G401 (cell line): Measurements from ENCODE around the gene TAGAP. TPM values are rescaled to one million over a fixed set of nuclear protein-coding genes. Genes with fewer than 3 reads are reported as not detected.
A peak's percentile ranks its signal among the peaks of the same experiment; 100 is the strongest.
"Not testable (repeated sequence)": the region's sequence is repeated elsewhere in the genome, so short reads cannot be mapped to it uniquely, and the experiment has no call there.

Experiments used
- DNase-seq: peaks from one replicate; pipeline ENCODE4 v3.0.0-alpha.2; 2015; ENCODE audit warnings: low spot score
- in situ Hi-C: cut with HindIII; loops from 2 replicates; pipeline ENCODE4 v1.10.0; 2016; ENCODE audit warnings: low sequenced_read_pairs, mixed read lengths
- total RNA-seq: library from RNA; depleted of rRNA; stranded (reverse); fragments of >200 nt; shearing (Covaris generic); gene quantifications from 2 replicates; pipeline ENCODE4 v1.2.3, GENCODE V29; 2014

Gene TAGAP
- total RNA-seq, 1 experiment from 2014 or later: 0.58 TPM

DNA sequence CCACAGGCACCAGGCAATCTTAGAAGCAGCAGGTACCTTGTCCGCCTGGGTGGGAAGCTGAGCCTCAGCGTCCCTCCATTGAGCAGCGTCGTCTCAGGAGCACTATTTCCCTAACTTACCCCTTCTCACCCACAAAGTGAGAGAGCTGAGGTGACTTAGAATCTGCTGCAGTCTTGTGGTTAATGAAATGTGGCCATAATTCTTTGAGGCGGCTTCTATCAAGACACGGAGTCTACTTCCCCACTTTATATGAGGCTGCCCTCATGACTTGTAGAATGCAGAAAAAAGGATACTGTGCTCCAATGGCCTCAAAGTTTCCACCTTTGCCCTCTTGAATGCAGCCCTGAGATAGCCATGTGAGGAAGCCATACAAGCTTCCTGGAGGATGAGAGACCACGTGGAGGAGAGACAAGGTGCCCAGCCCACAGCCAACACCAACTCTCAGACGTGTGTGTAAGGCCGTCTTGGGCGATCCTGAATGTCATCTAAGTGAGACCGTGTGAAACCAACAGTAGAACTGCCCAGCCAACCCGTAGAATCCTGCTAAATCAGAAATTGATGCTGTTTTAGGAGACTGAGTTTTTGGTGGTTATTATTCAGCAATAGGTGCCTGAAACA, 9.1 kb upstream of the TAGAP start:
- DNase-seq: no peak
- in situ Hi-C loops: no loop called here

DNA sequence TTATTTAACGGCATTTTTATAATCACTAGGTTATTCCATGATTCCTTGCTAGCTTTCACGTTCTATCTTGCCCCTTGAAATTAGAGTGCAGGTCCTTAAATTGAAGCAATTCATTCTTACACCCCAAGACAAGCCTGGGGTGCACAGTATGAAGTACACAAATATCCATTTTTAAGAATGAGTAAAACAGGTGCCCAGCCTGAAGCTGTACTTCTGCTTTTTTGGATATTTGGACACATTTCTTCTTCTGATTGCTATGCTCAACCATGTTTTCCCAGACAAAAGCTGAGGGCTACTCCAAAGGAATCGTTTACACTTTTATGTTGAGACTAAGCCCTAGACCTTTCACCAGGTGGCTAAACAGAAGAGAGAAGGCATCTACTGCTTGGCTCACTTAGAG, 7.9 kb upstream of the TAGAP start:
- DNase-seq: no peak
- in situ Hi-C loops: no loop called here

DNA sequence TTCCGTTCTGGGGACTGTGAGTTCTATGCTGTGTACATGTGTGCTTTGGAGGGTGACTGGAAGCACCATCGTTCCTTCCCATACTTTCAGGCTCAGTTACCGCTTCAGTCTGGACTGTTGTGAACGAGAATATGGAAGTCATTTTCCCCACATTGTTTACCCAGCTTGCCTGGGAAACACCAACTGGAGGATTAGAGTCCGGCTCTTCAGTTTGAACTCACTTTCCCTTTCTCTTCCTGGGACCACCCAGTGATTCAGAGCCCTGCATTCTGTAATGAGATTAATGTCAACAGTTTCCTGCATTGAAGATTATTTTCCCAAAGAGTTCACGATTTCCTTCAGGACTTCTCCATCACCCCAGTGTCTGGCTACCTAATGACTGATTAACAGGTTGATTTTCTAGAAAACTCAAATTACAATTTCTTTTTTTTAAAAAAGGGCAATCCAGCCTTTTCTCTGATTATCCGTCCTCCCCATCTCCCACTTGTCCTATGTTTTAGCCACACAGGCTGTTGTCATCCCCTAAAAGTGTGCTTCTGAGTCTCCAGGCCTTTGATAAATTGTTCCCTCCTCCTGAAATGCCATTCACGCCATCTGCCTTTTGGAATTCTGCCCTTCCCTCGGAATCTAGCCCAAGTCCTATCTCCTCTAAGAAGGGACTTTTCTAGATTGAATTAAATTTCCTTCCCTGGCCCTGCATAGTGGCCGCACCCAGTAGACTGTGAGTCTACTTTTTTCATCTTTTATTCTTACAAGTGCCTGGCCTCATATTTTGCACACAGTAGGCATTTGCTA, 3.3 kb upstream of the TAGAP start:
- peak; percentile 62 for DNase-seq
- in situ Hi-C loops: no loop called here

DNA sequence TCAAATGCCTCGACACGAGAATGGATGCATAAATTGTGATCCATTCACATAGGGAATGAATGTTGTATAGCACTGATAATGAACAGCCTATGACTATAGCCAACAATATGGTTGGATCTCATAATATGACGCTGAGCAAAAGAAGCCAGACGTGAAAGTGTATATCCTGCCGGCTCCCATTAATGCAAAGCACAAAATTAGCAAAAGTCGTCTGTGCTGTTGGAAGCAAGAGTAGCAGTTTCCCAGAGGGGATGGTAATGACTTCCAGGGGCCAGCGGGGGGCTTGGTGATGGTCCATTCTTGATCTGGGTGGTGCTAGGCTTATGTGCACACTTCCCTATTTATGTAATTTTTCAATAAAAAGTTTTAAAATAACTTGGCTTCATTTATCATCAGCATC, 1.0 kb upstream of the TAGAP start:
- in situ Hi-C loops: no loop called here
- no peak for DNase-seq

DNA sequence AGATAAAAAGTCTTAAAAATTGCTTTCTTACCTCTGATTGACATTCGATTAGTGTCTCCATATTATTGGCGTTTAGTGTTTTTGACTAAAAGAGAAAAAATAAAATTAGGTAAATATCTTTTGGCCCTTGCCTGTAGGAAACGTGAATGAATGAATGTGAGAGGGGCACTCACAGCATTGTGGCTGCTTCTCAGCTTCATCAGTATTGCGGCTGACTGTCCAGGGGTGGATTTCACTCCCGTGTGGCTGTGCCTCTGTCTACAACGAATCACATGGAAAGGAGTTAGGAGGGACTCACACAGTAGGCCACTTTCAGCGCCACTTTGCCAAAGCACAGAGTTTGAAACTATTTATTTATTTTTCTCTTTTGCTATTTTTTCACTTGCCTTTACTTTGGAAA, 844 bp downstream of the TAGAP start:
- in situ Hi-C loops: no loop called here
- no peak for DNase-seq

DNA sequence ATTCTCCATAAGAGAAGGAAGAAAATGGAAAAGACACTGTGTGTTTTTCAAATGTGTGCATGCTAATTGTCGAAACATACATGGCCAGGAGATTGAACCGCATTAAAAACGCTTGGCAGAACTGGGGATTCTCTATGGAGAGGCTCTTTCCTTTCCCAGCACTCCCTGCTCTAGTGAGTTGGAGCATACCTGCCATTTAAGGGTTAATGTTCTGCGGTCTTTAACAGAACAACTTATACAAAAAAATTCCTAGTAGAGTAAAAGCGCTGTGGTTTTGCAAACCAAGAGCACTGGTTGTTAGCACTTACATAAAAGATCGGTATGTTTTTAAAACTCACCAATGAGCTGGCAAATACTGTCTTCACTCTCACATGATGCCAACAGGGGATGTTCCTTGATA, 1.5 kb downstream of the TAGAP start:
- in situ Hi-C loops: no loop called here
- DNase-seq: no peak

- in situ Hi-C loops: no loop called here
These were observed 2.0 kb downstream of the TAGAP start for GRCh38 chr6:159042826-159043181.

DNA sequence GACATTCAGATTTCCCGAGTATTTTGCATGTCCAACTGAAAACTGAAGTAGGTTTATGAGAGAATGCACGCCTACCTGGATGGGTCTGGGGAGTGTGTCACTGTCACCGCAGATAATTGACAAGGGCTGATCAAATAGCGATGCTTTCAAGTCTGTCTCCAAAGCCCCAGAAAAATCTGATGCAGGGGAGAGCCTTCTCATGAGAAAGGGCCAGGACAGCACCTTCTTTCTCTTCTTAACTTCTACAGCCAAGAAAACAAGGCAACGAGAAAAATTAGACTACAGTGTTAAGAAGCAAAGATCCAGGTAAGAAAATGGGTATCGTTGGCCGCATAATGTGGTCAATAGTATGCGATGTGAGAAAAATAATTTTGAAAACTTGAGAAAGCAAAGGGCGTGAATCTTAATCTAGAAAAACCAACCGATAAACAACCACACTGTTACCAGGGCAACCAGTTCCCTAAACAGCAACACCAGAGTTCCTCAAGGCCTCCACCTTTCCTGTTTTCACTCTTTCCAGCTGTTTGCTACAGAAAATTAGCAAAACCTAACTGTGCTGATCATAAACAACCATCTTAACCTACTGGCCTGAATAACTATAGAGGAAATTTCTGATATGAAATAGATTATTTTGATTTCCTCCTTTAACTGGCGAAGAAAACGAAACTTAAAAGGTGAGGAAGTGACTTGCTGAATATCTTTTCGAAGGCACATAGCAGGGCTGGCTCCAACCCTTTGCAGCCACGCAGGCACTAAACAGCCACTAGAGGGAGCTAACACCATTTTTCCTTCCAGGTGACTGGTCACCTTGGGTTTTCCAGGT, 2.6 kb downstream of the TAGAP start:
- in situ Hi-C loops: no loop called here
- peak; percentile 89 for DNase-seq

More at GRCh38 chr6:159042826-159043181, 2.0 kb downstream of the TAGAP start:
- DNase-seq: no peak

DNA sequence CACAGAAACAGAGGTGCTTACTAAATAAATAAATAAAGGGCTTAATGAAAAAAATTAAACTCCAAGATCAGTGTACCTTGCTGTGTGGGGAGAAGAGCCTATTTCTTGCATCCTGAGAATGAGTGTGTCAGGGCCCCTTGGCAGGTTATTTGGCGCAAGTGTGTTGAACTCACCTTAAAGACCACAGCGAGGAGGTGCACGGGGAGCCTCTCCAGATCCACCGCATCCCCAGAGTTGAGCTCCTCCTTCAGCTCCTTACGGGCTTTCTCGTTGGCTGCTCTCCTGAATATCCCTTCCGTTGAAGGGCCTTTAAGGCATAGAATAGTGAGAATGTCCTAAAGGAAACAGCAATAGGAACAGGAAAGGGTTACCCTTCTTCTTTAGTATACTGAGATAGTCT, 3.6 kb downstream of the TAGAP start:
- no peak for DNase-seq

GRCh38 chr6:159039885-159040258, 4.9 kb downstream of the TAGAP start:
- DNase-seq: no peak
- in situ Hi-C loops: no loop called here

More for the DNA sequence above, 3.6 kb downstream of the TAGAP start:
- in situ Hi-C loops: no loop called here

DNA sequence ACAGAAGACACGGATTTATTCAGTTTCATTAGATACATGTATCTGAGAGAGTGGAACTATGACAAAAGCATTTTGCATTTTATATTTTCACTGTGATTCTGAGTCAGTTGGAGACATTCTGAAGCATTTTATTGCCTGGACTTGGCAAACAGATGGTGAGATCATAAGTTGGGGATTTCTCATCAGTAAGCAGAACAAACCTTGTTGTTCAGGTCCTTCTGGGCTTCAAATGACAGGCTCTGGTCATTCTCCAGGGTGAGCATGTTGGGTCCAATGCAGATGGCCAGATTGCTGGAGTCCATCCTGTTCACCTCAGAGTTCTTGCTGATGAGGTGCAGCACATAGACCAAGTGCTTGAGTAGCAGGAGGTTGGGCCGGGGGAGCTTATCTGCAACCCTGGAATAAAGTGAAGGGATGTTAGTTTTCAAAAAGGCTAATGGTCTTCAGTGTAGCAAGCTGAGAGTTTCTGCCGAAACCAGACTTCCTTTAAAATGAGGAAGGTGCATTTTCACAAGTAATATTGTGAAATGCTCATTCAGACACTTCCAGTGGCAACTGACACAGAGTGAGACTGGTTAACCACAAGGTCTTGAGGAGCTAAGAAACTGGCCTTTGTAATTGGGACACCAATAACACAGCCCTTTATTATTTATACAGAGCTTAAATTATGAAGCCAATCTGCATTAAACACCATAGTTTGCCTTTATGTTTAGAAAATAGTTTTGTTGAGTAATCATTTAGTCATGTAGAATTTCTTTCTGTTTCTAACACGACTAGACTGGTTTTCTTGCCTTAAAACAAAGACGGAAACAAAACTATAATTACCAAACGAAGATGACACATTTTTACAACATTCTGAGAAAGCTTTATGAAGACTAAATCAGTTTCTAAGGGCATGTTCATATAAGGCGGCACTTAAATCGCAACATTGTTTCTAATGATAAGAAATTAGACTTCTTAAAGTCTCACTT, 5.6 kb downstream of the TAGAP start:
- DNase-seq: peak; percentile 73
- in situ Hi-C loops: no loop called here

DNA sequence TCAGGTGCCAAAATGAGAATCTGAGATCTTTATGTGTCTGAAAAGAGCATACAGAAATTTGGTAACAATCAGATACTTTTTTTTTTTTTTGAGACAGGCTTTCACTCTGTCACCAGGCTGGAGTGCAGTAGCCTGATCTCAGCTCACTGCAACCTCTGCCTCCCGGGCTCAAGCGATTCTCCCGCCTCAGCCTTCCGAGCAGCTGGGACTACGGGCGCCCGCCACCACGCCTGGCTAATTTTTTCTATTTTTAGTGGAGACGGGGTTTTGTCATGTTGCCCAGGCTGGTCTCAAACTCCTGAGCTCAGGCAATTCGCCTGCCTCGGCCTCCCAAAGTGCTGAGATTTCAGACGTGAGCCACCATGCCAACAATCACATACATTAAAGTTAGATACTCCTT, 6.5 kb downstream of the TAGAP start:
- in situ Hi-C loops, DNase-seq: not testable (repeated sequence)

DNA sequence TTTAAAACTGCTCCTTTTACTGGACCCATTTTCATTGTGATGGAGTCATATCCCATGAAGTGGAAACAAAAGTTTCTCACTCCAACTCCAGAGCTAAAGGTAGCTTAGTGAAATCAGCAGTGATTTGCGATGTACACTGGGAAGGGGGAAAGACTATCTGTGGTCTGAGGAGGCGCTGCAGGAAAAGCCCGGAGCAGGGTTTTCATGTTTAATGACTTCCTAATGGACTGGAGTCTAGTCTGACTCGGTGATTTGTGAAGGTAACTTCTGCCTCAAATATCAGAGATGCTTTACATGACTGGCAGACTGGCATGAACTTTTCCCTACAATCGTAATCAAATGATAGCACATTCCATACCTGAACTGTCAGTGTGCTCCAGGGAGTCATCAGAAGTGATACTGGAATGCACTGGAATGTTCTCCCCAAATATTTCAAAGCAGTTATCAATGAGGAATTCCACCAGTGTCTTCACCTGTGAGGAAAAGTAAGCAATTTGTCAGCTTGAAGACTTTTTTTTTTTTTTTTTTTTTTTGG, 7.0 kb downstream of the TAGAP start:
- no peak for DNase-seq
- in situ Hi-C loops: no loop called here

DNA sequence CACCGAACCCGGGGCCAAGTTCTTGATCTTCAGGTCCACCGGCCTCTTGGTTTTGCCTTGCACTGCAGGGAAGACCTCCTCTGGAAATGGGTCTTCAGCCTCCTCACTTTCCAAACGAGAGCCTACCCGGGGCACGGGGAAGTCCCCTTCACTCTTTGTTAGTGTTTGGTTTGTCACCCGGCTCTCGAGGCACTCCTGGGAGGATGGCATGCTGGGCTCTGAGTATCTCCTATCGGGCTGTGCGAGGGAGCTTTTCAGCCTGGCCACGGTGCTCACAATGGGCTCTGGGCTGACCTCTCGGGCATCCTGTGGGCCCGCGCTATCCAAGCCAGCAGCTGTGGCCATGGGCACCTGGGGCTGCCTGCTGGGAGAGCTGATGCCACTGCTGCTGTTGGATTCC, 8.1 kb downstream of the TAGAP start:
- in situ Hi-C loops: no loop called here
- DNase-seq: no peak

- no peak for DNase-seq
- in situ Hi-C loops: no loop called here
These were observed 8.9 kb downstream of the TAGAP start for GRCh38 chr6:159035891-159036290.

DNA sequence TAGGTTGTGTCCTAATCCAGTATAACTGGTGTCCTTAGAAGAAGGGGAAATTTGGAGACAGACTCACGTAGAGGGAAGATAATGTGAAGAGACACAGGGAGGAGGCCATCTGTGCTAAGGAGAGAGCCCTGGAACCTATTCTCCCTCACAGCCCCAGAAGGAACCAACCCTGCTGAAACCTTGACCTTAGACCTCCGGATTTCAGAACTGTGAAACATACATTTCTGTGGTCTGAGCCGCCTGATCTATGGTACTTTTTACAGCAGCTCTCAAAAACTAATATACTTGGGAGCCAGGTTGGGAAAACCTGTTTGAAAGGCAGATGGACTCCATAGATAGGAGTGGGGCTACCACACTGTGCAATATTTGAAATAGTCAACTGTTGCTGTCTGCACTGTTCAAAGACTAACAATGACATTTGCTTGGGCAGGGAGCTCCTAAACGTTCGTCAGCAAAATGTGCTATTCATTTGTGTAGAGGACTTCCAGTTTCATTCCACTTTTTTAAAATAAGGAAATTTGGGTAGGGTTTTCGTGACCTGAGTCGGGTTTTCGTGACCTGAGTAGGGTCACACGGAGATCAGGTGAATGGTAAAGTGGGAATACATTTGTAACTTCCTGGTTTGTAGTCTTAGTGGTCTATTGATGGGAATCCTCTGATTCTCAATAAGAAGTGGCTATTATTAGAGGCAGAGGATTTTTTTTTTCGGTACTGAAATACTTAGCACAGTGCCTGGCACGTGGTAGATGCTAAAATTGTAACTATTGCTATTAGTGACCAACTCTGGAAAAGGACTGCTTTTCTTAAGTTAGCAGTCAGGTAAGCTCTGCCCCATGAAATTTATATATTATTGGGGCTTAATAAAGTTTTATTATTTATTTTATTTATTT, 11.4 kb downstream of the TAGAP start:
- no peak for DNase-seq
- in situ Hi-C loops: no loop called here

- in situ Hi-C loops: no loop called here
- DNase-seq: no peak
These were observed 12.9 kb downstream of the TAGAP start for GRCh38 chr6:159031846-159032245.

GRCh38 chr6:159030168-159030567, 14.6 kb downstream of the TAGAP start:
- in situ Hi-C loops: no loop called here

More at GRCh38 chr6:159030168-159030567, 14.6 kb downstream of the TAGAP start:
- no peak for DNase-seq
